DND-41 (cell line): ENCODE data around the gene SLC39A10.

ENCODE experiments used
- ATAC-seq: fragments of 200-7000 bp; cut with Tn5 transposase; 3 replicates; pipeline ENCODE4 v1.9.1; 2021; ENCODE audit warnings: low read depth; ENCODE audit not compliant: insufficient read depth
- DNase-seq: peaks from one replicate; pipeline ENCODE4 v3.0.0-alpha.2; 2020
- H2AFZ ChIP-seq: 2 replicates; pipeline ENCODE4 v1.6.0; 2012; ENCODE audit warnings: low read depth, low read length
- H3K27ac ChIP-seq: 2 replicates; pipeline ENCODE4 v1.5.1; 2012; ENCODE audit warnings: low read length, inconsistent platforms
- H3K27me3 ChIP-seq: fragments of 200-600 bp; sonication (generic); 2 replicates; pipeline ENCODE4 v1.6.0; 2012; ENCODE audit warnings: low read length, mild to moderate bottlenecking, inconsistent platforms; ENCODE audit not compliant: insufficient read depth, poor library complexity
- H3K36me3 ChIP-seq: 2 replicates; pipeline ENCODE4 v1.5.1; 2012; ENCODE audit warnings: low read length, inconsistent platforms; ENCODE audit not compliant: insufficient read depth
- H3K4me1 ChIP-seq: 2 replicates; pipeline ENCODE4 v1.5.1; 2012; ENCODE audit warnings: mild to moderate bottlenecking, low read length; ENCODE audit not compliant: insufficient read depth
- H3K4me2 ChIP-seq: 2 replicates; pipeline ENCODE4 v1.6.0; 2012; ENCODE audit warnings: mild to moderate bottlenecking, moderate library complexity, low read length, inconsistent platforms; ENCODE audit not compliant: insufficient read depth
- H3K4me3 ChIP-seq, 2 experiments: fragments of 200-600 bp in 1 of 2; shearing (Covaris generic) in 1 of 2; 2 replicates each; pipeline ENCODE4 v1.5.1; 2012 to 2016; ENCODE audit warnings: inconsistent platforms in 2 of 2, low read length in 2 of 2, mild to moderate bottlenecking in 2 of 2, low read depth in 1 of 2, moderate library complexity in 1 of 2
- H3K79me2 ChIP-seq: 2 replicates; pipeline ENCODE4 v1.6.0; 2012; ENCODE audit warnings: low read length, inconsistent platforms; ENCODE audit not compliant: insufficient read depth
- H3K9ac ChIP-seq: 2 replicates; pipeline ENCODE4 v1.6.0; 2012; ENCODE audit warnings: low read depth, mild to moderate bottlenecking, inconsistent platforms, low read length, moderate library complexity
- H3K9me3 ChIP-seq: 2 replicates; pipeline ENCODE4 v1.5.1; 2012; ENCODE audit warnings: low read length, moderate library complexity, mild to moderate bottlenecking, inconsistent platforms; ENCODE audit not compliant: insufficient read depth, severe bottlenecking
- H4K20me1 ChIP-seq: 2 replicates; pipeline ENCODE4 v1.6.0; 2012; ENCODE audit warnings: low read length; ENCODE audit not compliant: insufficient read depth
- EZH2 ChIP-seq: IDR thresholded peaks from 3 replicates; pipeline ENCODE4 v1.6.1; 2012; ENCODE audit warnings: borderline replicate concordance, low read depth, mild to moderate bottlenecking, moderate library complexity, low read length, inconsistent platforms; ENCODE audit not compliant: severe bottlenecking
- TF ChIP-seq, protein P1 (sequence below): IDR thresholded peaks from 2 replicates; pipeline ENCODE4 v1.5.1; 2012; ENCODE audit warnings: borderline replicate concordance, low read length, moderate library complexity, mild to moderate bottlenecking; ENCODE audit not compliant: poor library complexity, severe bottlenecking; ENCODE audit errors: extremely low read depth

The SLC39A10 gene

DNA sequence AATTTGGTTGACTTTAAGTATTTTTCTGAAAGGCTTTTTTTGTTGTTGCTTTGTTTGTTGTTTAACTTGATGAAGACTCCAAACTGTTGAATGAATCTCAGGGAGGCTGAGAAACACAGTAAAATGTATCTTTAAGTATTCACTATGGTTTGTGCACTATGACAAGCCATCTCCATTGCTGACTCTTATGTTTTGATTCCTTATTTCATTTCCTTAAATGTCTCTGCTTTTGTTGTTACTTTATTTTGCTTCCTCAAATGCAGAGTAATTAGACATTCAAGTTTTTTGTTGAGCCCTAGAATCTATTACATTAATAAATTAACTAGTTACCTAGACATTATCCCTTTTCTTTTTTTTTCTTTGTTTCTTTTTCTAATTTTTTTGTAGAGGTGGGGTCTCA, 46.3 kb upstream of the SLC39A10 start:
- no peak for ATAC-seq
- DNase-seq, result no peak
- Histone ChIP-seq H3K27me3 (no peaks in the 10 kb centered on the region), H4K20me1 (no peaks in the 10 kb centered on the region), H3K9me3 (no peaks in the 10 kb centered on the region), H3K4me3 (no peak overlapping the region), H3K9ac (no peak overlapping the region), H3K36me3 (no peaks in the 10 kb centered on the region; the same call in 1 of the 2 replicates), H2AFZ (no peak overlapping the region), H3K4me1 (no peaks in the 10 kb centered on the region), H3K4me2 (no peak overlapping the region), H3K27ac (no peak overlapping the region), H3K79me2 (no peaks in the 10 kb centered on the region)
- TF ChIP-seq EZH2, result no peak
- TF ChIP-seq, protein P1, sequence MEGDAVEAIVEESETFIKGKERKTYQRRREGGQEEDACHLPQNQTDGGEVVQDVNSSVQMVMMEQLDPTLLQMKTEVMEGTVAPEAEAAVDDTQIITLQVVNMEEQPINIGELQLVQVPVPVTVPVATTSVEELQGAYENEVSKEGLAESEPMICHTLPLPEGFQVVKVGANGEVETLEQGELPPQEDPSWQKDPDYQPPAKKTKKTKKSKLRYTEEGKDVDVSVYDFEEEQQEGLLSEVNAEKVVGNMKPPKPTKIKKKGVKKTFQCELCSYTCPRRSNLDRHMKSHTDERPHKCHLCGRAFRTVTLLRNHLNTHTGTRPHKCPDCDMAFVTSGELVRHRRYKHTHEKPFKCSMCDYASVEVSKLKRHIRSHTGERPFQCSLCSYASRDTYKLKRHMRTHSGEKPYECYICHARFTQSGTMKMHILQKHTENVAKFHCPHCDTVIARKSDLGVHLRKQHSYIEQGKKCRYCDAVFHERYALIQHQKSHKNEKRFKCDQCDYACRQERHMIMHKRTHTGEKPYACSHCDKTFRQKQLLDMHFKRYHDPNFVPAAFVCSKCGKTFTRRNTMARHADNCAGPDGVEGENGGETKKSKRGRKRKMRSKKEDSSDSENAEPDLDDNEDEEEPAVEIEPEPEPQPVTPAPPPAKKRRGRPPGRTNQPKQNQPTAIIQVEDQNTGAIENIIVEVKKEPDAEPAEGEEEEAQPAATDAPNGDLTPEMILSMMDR, result no peak

GRCh38 chr2:195612611-195613495, 44.2 kb upstream of the SLC39A10 start:
- Histone ChIP-seq H3K9me3 (no peaks in the 10 kb centered on the region), H3K27me3 (no peaks in the 10 kb centered on the region), H2AFZ (no peak overlapping the region), H3K4me1 (no peaks in the 10 kb centered on the region), H3K4me2 (no peak overlapping the region), H3K79me2 (no peaks in the 10 kb centered on the region), H3K27ac (no peak overlapping the region), H3K9ac (no peak overlapping the region), H3K36me3 (no peaks in the 10 kb centered on the region; the same call in 1 of the 2 replicates), H4K20me1 (no peaks in the 10 kb centered on the region), H3K4me3 (no peak overlapping the region)
- DNase-seq (no peak), ATAC-seq (no peak)
- TF ChIP-seq EZH2, result no peak
- TF ChIP-seq, protein P1, result no peak

- ATAC-seq (no peak), DNase-seq (no peak)
- TF ChIP-seq, protein P1, result no peak
- no peak for TF ChIP-seq EZH2
- H3K4me2 ChIP-seq, result no peak overlapping the region
- H3K27me3 ChIP-seq, result no peaks in the 10 kb centered on the region
- H3K4me3 ChIP-seq, result no peak overlapping the region
- no peaks in the 10 kb centered on the region for H3K79me2 ChIP-seq
- H3K9ac ChIP-seq, result no peak overlapping the region
- no peak overlapping the region for H2AFZ ChIP-seq
- H3K4me1 ChIP-seq, result no peaks in the 10 kb centered on the region
- no peaks in the 10 kb centered on the region for H3K9me3 ChIP-seq
- no peak overlapping the region for H3K27ac ChIP-seq
- no peaks in the 10 kb centered on the region for H4K20me1 ChIP-seq
- no peaks in the 10 kb centered on the region; the same call in 1 of the 2 replicates for H3K36me3 ChIP-seq
Measured at GRCh38 chr2:195613922-195614321, 43.1 kb upstream of the SLC39A10 start.

DNA sequence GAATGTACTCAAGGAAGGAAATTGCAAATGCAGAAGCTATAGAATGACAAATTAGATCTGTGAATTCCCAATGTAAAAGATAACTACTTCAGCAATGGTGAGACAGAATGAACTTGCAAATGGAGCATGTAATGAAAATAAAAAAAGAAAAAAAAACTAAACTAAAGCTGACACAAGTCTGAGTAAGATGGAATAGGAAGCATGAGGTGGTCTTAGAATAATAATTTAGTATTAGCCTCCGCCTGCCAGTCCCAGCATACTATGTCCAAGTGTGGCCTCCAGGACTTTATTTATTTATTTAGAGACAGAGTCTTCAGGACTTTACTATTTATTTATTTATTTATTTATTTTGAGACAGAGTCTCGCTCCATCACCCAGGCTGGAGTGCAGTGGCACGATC, 37.4 kb upstream of the SLC39A10 start:
- H3K9ac ChIP-seq, result no peak overlapping the region
- no peak overlapping the region for H2AFZ ChIP-seq
- TF ChIP-seq, protein P1, result no peak
- TF ChIP-seq EZH2, result no peak
- H3K9me3 ChIP-seq, result no peaks in the 10 kb centered on the region
- no peak overlapping the region for H3K4me2 ChIP-seq
- no peaks in the 10 kb centered on the region for H3K79me2 ChIP-seq
- H3K27me3 ChIP-seq, result no peaks in the 10 kb centered on the region
- no peaks in the 10 kb centered on the region for H3K4me1 ChIP-seq
- no peak for DNase-seq
- no peak overlapping the region for H3K4me3 ChIP-seq
- H3K27ac ChIP-seq, result no peak overlapping the region
- no peaks in the 10 kb centered on the region for H3K36me3 ChIP-seq
- no peaks in the 10 kb centered on the region for H4K20me1 ChIP-seq
- no peak for ATAC-seq
